Sigmoid colon (tissue), 7 donors: Measurements from ENCODE around the gene EIF3I. TPM values are rescaled to one million over a fixed set of nuclear protein-coding genes. Genes with fewer than 3 reads are reported as not detected.

ENCODE experiments used
- DNase-seq: peaks from one replicate; pipeline ENCODE4 v3.0.0-alpha.2; 2019
- H3K27ac ChIP-seq, 4 donors: fragments of 200-600 bp; sonication (generic); one replicate each; pipeline ENCODE4 v1.5.1; 2016 to 2019; ENCODE audit warnings: mild to moderate bottlenecking in 1 of 4
- H3K27me3 ChIP-seq, 3 donors: fragments of 200-600 bp; sonication (generic); one replicate each; pipeline ENCODE4 v1.5.1; 2019; ENCODE audit warnings: mild to moderate bottlenecking in 1 of 3
- H3K36me3 ChIP-seq, 4 donors: fragments of 200-600 bp; sonication (generic); one replicate each; pipeline ENCODE4 v1.5.1; 2016 to 2019
- H3K4me1 ChIP-seq, 4 donors: fragments of 200-600 bp; sonication (generic); one replicate each; pipeline ENCODE4 v1.5.1; 2017 to 2019
- H3K4me3 ChIP-seq, 4 donors: fragments of 200-600 bp; sonication (generic); one replicate each; pipeline ENCODE4 v1.5.1; 2017 to 2019; ENCODE audit warnings: mild to moderate bottlenecking in 2 of 4, moderate library complexity in 1 of 4
- H3K9me3 ChIP-seq, 4 donors: fragments of 200-600 bp in 3 of 4; sonication (generic) in 3 of 4; one replicate each; pipeline versions ENCODE4 v1.5.1 to v1.6.1; 2013 to 2019
- EP300 ChIP-seq, 4 donors: sonication (generic); formaldehyde crosslinking; IDR thresholded peaks; one replicate each; pipeline ENCODE4 v1.6.1; 2017; ENCODE audit warnings: antibody characterized with exemption in 4 of 4
- POLR2A ChIP-seq, 2 donors: fragments of 450-650 bp; IDR thresholded peaks; one replicate each; pipeline ENCODE4 v1.6.1; 2016; ENCODE audit warnings: antibody characterized with exemption in 2 of 2, mild to moderate bottlenecking in 2 of 2, moderate library complexity in 2 of 2
- POLR2AphosphoS5 ChIP-seq, 4 donors: sonication (generic); formaldehyde crosslinking; IDR thresholded peaks; one replicate each; pipeline ENCODE4 v1.6.1; 2017; ENCODE audit warnings: antibody characterized with exemption in 4 of 4
- WGBS, 2 donors: extraction: QIAGEN DNeasy Blood & Tissue Kit; methylation state at CpG; one replicate each; pipeline ENCODE4 v1.1.7; 2013; 5-methylcytosine and 5-hydroxymethylcytosine counted together
- intact Hi-C: fragments of 100-400 bp; cut with DNase I; formaldehyde crosslinking; loops from one replicate; pipeline ENCODE4 v1.15.1; 2023
- polyA plus RNA-seq, 3 donors: library from polyadenylated mRNA; stranded (reverse); fragments of 200-250 nt; gene quantifications; one replicate each; pipeline ENCODE4 v1.2.3, GENCODE V29; 2013
- total RNA-seq, 4 donors: library from RNA; depleted of rRNA; stranded (reverse); fragments of >200 nt; gene quantifications; one replicate each; pipeline ENCODE4 v1.1.0, GENCODE V29; 2016
- TF ChIP-seq, protein P1 (sequence below), 4 experiments: fragments of 450-650 bp in 3 of 4; fragments of 200-600 bp in 1 of 4; IDR thresholded peaks; one replicate each; pipeline ENCODE4 v1.5.1; 2016 to 2019; ENCODE audit warnings: antibody characterized with exemption in 4 of 4, mild to moderate bottlenecking in 3 of 4, moderate library complexity in 2 of 4
- donor health status: healthy with polysubstance abuse.
- donor health status: Bipolar disorder and iron deficiency.
- donor health status: healthy.

Gene EIF3I
- total and polyA plus RNA-seq, 7 donors: 163 to 226 (median 173) TPM

DNA sequence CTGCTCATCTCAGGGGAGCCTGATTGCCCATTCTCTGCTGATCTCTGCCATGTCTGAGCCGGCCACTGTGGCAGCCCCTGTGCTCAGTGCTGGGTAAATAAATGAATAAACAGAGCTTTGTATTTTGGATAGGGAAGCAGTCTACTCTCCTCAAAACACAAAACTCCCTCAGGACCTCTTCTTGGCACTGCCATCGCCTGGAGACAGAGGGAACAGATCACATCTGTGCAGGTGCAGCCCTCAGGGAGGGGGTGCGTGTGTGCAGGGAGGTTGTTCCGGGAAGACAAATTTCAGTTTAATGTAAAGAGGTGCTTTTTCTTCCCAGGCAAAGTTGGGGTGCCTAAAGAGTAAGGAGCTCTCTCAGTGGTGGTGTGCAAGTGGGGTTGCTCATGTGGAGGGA, 17.1 kb downstream of the EIF3I start:
- 25 to 60% methylated on average over 4 of the region's 4 CpGs for WGBS, 2 donors

GRCh38 chr1:32239790-32240139, 17.6 kb downstream of the EIF3I start:
- 49 to 77% methylated on average over 20 of the region's 20 CpGs for WGBS, 2 donors
- intact Hi-C loops: loop anchor here (1.0 kb wide), 1 partner anchor 17 kb away; the partner anchor contains the start of genes EIF3I and TMEM234
- peaks cover 0 to under 1% (median 0%) of the 10 kb centered on the region in 4 donors for H3K36me3 ChIP-seq
- H3K4me1 ChIP-seq: peaks cover 0 to 32% (median 18%) of the 10 kb centered on the region in 4 donors
- H3K27ac ChIP-seq: peak overlapping the region; percentile 75 to 91 (median 80)
- H3K27me3 ChIP-seq: no peaks in the 10 kb centered on the region
- no peaks in the 10 kb centered on the region for H3K9me3 ChIP-seq
- DNase-seq: peak; percentile 65
- TF ChIP-seq, protein P1, sequence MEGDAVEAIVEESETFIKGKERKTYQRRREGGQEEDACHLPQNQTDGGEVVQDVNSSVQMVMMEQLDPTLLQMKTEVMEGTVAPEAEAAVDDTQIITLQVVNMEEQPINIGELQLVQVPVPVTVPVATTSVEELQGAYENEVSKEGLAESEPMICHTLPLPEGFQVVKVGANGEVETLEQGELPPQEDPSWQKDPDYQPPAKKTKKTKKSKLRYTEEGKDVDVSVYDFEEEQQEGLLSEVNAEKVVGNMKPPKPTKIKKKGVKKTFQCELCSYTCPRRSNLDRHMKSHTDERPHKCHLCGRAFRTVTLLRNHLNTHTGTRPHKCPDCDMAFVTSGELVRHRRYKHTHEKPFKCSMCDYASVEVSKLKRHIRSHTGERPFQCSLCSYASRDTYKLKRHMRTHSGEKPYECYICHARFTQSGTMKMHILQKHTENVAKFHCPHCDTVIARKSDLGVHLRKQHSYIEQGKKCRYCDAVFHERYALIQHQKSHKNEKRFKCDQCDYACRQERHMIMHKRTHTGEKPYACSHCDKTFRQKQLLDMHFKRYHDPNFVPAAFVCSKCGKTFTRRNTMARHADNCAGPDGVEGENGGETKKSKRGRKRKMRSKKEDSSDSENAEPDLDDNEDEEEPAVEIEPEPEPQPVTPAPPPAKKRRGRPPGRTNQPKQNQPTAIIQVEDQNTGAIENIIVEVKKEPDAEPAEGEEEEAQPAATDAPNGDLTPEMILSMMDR (IDR thresholded peaks at IDR 0.05): no peak
- no peak for TF ChIP-seq EP300 (IDR thresholded peaks at IDR 0.05)
- TF ChIP-seq POLR2A (IDR thresholded peaks at IDR 0.05): no peak
- H3K4me3 ChIP-seq: peak overlapping the region; percentile 57 to 64 (median 63)

More for the DNA sequence above, 17.1 kb downstream of the EIF3I start:
- intact Hi-C loops: no loop called here
- Histone ChIP-seq H3K4me1 (peaks cover 0 to 32% (median 18%) of the 10 kb centered on the region in 4 donors), H3K27ac (peak overlapping the region; percentile 75 to 91 (median 80)), H3K9me3 (no peaks in the 10 kb centered on the region), H3K4me3 (no peak overlapping the region), H3K36me3 (peaks cover 0 to 5% (median 0%) of the 10 kb centered on the region in 4 donors), H3K27me3 (no peaks in the 10 kb centered on the region)
- TF ChIP-seq POLR2AphosphoS5 (IDR thresholded peaks at IDR 0.05) (no peak), EP300 (IDR thresholded peaks at IDR 0.05) (no peak), POLR2A (IDR thresholded peaks at IDR 0.05) (no peak)
- TF ChIP-seq, protein P1 (IDR thresholded peaks at IDR 0.05): no peak
- no peak for DNase-seq

DNA sequence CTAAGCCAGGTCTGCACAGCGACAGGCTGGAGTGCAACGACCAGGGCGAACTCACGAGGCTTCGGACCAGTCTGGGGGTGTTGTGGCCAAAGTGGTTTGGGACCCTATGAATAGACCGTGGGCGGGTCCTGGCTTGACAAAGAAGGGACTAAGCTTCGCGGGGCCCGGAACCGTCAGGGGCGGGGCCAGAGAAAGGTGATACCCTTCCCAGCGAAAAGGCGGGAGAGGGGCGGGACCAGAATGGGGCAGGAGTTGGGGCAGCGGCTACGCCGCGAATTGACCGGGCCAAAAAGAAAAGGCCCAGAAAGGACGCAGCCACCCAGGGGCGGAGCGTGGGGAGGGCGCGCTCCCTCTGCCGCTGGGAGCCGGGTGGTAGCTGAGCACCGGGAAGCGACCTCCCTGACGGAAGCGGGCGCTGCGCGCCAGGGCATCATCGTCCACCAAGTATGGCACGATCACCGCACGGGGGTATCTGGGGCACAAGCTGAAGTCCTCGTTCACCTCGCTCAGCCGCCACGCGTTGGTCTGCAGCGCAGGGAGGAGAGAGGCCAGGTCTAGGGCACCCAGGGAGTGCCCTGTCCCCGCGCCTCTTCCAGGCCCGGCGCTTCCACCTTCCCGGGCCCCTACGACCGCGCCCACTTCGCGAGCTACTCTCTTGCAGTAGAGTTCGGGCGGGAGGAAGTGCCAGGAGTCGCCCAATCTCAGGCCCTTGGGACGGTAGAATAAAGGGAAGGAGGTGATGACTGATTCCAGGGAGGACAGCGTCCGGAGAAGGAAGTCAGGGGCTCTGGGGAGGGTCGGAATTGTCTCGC, 18.1 kb downstream of the EIF3I start:
- Histone ChIP-seq H3K4me3 (peak overlapping the region; percentile 57 to 64 (median 63)), H3K36me3 (no peaks in the 10 kb centered on the region), H3K27me3 (no peaks in the 10 kb centered on the region), H3K9me3 (no peaks in the 10 kb centered on the region), H3K27ac (peak overlapping the region; percentile 75 to 91 (median 80)), H3K4me1 (peaks cover 0 to 32% (median 18%) of the 10 kb centered on the region in 4 donors)
- TF ChIP-seq EP300 (IDR thresholded peaks at IDR 0.05): no peak
- TF ChIP-seq POLR2AphosphoS5 (IDR thresholded peaks at IDR 0.05): peak; percentile 49 to 76 (median 62)
- TF ChIP-seq, protein P1 (IDR thresholded peaks at IDR 0.05): peak in 2 of 4 experiments; percentile 9 to 24
- TF ChIP-seq POLR2A (IDR thresholded peaks at IDR 0.05): peak in 1 of 2 donors; percentile 15
- intact Hi-C loops: loop anchor here (1.0 kb wide), 1 partner anchor 18 kb away; the partner anchor contains the start of genes EIF3I and TMEM234
- peak; percentile 91 for DNase-seq
- whole genome bisulfite sequencing, 2 donors: 3 to 5% methylated on average over 62 of the region's 62 CpGs

GRCh38 chr1:32241001-32241763, 19.0 kb downstream of the EIF3I start:
- TF ChIP-seq POLR2A (IDR thresholded peaks at IDR 0.05) (no peak), POLR2AphosphoS5 (IDR thresholded peaks at IDR 0.05) (peak in 1 of 4 donors; percentile 17)
- WGBS, 2 donors: 1 to 2% methylated on average over 55 of the region's 55 CpGs
- H3K27ac ChIP-seq: peak overlapping the region; percentile 75 to 91 (median 80)
- no peaks in the 10 kb centered on the region for H3K9me3 ChIP-seq
- DNase-seq: peak; percentile 84
- intact Hi-C loops: loop anchor here (1.0 kb wide), 1 partner anchor 51 kb away; the partner anchor contains the start of gene HDAC1
- H3K4me1 ChIP-seq: peaks cover 0 to 32% (median 18%) of the 10 kb centered on the region in 4 donors
- H3K36me3 ChIP-seq: no peaks in the 10 kb centered on the region
- H3K4me3 ChIP-seq: peak overlapping the region; percentile 57 to 64 (median 63)
- H3K27me3 ChIP-seq: no peaks in the 10 kb centered on the region
